Suppressor macrophage treated with lipopolysaccharide for 1 hour (primary cell): ENCODE data around the gene PPIF.
"Not testable (repeated sequence)": the region's sequence is repeated elsewhere in the genome, so short reads cannot be mapped to it uniquely, and the experiment has no call there.

ENCODE experiments used
- DNase-seq, 3 donors: peaks; one replicate each; pipeline ENCODE4 v3.0.0-alpha.2; 2020 to 2022

PPIF gene

DNA sequence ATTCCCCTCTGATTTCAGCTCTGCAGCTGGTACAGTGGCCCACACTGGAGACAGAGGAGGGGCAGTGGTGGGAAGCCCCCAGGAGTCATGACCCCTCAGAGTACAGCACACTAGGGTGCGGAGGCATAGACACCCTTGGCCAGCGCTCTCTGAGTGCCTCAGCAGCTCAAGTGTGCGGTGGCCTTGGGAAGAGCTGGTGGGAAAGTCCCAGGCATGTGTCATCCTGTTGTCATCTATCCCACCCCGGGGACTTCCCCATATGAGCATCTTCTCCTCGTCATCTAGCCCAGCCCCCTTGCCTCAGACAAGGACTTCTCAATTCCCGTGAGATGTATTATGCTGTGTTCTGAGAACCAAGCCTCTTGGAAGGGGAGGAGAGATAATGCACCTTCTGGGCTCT is 15.6 kb upstream of the PPIF start:
- peak; percentile 97 to 99 (median 98) for DNase-seq

DNA sequence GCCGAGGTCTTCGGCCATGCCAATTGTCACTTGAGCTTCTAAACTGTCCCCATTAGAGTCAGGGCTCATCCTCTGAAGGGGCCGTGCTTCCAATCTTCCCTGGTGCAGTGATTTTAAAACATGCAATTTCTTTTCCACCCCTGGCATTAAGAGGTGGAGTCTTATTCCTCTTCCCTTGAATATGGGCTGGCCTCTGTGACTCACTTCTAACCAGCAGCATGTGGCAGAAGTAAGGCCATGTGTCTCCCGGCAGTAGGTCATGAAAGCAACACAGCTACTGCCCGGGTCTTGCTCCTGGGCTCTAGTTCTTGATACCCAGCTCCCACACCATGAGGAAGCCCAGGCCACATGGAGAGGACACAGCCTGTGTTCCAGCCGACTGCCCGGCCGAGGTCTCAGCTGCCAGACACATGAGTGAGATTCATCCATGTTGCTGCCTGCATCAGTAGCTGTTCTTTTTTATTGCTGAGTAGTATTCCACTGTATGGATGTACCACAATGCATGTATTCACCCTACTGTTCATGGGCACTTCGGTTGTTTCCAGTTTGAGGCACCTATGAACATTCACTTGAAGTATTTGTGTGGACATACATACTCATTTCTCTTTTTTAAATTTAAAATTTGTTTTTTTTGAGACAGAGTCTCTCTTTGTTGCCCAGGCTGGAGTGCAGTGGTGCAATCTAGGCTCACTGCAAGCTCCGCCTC is 14.5 kb upstream of the PPIF start:
- not testable (repeated sequence) for DNase-seq

DNA sequence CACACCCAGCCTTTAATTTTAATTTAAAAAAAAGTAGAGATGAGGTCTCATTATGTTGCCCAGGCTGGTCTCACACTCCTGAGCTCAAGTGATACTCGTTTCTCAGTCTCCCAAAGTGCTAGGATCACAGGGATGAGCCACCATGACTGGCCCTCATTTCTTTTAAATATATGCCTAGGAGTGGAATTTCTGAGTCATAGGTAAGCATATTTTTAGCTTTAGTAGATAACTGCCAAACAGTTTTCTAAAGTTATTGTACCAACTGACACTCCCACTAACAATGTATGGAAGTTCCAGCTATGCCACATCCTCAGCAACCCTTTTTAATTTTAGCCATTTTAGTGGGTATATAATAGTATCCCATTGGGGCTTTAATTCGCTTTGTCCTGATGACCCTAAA is 13.8 kb upstream of the PPIF start:
- peak in 1 of 3 donors; percentile 62 for DNase-seq

DNA sequence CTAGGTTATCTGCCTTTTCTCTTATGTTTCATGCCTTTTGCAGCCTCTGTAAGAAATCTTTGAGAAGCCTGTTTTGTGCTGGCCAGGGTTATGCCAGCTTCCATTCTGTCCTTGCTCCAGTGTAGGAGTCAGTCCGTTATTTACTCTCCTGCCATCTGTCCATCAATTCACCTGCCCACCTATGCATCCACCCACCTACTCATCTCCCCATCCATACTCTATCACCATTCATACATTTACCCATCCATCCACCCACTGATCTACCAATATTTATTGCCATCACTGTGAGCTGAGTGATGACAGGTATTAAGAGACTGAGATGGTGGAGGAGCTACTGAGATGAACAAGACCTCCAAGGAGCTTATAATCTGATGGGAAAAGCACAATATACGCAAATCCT is 12.7 kb upstream of the PPIF start:
- no peak for DNase-seq

GRCh38 chr10:79335094-79335469 is 12.2 kb upstream of the PPIF start:
- no peak for DNase-seq

- DNase-seq = no peak
Measured at GRCh38 chr10:79335470-79336235, 11.6 kb upstream of the PPIF start.

DNA sequence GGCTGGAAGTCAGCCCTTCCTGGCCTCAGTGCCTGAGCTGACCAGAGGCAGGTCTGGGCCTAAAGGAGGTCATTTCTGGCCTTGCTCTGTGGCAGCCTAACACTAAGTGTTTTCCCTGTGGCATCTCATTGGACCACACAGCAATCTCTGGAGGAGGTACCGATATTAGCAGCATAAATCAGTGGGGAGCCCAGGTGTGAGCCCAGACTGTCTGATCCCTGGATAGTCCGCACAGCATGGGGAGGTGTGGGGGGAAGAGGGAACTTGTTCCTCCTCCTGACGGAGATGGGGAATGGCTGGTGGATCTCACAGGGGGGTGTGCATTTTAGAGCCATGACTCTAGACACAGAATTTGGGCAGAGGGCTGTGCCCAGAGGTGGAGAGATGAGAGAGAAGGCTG is 11.0 kb upstream of the PPIF start:
- DNase-seq = no peak

DNA sequence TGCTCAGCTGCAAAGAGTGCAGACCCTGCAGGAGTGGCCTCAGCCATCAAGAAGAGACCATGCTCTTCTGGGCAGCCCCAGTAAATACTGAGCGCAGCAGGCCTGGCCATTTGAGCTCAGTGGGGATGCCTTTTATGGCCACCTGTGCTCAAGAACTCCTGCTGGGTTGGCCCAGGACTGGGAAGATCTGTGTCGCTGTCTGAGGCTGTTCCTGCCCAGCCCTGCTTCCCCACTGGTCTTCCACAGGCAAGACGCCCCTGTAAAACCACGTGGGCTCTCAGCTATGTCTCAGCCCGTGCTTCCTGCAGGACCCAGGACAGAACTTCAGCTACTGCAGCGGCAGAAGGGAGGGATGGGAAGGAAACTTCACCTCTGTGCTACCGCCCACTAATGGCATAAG is 10.5 kb upstream of the PPIF start:
- DNase-seq = no peak

- not testable (repeated sequence) for DNase-seq
Measured at GRCh38 chr10:79337783-79338469, 9.3 kb upstream of the PPIF start.

- DNase-seq = no peak
Measured at GRCh38 chr10:79339266-79339665, 8.0 kb upstream of the PPIF start.

DNA sequence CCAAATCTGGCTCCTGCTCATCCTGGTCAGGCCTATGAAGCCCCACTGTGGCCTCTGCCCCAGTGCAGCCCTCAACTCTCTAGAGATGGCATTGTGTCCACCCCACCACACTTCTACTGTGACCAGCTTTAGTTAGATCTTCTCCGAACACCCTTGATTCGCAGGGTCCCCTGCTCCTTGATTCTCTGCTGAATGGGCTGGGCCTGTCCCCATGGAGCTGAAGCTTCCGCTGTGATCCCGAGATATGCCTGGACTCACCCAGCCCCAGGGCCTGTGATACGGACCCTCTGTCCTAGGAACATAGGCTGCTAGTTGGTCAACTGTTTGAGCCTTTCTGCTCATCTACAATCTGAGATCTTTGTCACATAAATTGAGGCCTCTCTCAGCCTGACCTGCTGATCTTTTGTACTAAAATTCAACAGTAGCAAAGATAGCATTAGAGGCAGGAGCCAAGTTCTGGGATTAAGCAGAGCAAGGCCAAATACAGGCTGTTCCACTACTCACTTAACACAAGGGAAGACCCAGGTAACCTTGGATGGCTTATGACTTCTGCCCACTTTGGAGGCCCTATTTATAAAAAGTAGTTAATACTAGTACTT is 6.5 kb upstream of the PPIF start:
- DNase-seq = no peak

DNA sequence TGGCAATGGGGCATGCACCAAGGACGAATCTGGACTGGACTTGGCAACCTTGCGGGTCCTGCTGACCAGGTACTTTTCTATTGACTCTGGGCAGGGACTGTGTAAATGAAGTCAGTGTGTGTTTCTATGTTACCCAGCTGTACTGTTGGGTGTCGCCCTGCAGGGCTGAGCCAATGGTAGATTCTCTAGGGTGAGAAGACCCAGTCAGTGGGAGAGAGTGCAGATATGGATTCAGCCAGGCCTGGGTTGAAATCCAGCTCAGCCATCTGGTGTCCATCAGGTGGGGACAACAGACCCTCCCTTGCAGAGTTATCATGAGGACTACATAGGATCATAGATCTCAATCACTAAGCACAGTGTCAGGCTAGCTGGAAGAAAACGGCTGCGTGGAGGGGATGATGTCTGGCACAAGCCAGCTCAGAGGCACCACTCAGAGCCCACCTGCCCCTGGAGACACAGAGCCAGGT is 4.9 kb upstream of the PPIF start:
- no peak for DNase-seq

DNA sequence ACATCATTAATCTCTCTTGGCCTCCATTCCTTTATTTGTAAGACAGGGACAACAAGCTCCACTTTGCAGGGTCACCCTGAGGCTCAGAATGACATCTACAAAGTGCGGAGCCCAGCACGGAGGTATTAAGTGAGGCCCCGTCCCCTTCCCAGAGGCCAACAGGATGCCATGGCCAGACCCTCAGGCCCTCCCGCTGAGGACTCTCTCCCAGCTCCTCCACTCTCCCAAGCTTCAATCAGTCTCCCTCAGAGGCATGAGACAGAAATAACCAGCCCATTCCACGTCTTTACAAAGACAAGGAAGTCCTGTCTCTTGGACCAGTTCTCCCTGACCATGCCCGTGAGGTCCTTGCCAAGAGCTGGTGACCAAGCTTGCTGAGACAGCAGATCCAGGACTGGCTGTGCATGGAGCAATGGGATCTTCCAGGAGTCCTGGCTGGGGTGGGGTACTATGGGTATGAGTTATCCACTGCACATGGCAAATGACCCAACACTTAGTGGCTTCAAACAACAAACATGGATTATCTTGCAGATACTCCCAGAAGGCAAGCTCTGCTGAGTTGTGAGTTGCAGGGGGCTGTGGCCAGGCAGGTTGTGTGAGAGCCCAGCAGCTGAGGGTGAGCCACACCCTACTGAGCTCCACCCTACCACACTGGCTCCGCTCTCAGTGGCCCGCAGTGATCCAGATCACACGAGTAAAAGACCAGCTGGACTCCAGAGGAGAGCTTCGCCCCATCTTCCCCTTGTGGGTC is 4.3 kb upstream of the PPIF start:
- peak in 2 of 3 donors; percentile 39 to 42 for DNase-seq

GRCh38 chr10:79344502-79345195 is 2.6 kb upstream of the PPIF start:
- DNase-seq = peak; percentile 36 to 53 (median 51)

DNA sequence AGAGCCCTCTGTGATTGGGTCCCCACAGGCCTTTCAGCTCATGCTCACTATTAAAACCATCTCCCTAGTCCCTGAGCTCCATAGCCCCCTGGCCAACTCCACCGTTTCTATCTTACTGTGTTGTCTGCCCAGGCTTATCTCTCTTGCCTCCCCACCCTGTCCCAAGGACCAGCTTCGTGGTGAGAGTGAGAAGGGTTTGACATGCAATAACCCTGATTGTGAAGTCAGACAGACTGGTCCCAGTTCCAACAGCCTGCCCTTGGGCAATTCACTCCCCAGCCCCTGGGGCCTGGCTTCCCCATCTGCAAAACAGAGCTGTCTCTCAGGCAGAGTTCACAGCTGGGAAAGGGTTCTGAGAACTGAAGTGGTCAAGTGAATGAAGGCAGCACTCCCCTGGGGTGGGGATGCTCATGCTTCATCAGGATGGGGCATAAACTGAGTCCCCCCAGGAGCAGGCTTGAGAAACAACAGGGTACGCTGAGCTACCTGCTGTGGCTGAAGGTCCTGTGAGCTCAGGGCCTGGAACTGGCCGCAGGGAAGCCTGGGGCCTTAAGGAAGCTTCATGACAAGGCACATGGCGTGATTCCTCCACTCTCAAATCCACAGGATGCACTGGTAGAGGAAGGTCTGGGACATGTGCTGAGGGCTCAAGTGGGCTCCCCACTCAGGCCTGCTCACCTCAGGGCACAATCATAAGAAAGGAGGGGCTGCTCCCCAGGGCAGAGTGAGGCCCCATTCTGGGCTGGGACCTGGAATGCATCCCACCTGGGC is 1.8 kb upstream of the PPIF start:
- DNase-seq = peak; percentile 33 to 47 (median 37)

DNA sequence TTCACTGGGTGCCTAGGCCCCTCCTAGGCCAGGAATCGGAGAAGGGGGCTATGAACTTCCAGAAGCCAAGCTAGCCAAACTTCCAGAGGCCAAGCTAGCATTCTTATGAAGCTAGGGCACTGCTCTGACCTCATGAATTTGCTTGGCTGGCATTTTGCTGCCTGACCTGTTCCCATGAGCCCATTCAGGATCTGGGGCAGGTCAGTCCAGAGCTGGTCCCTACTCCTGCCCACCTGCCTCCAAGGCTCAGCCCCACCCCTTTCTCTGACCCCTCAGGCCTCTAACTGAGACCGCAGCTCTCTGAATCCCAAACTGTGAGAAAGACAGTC is 1.3 kb upstream of the PPIF start:
- no peak for DNase-seq

GRCh38 chr10:79346388-79347225 is 662 bp upstream of the PPIF start:
- no peak for DNase-seq

DNA sequence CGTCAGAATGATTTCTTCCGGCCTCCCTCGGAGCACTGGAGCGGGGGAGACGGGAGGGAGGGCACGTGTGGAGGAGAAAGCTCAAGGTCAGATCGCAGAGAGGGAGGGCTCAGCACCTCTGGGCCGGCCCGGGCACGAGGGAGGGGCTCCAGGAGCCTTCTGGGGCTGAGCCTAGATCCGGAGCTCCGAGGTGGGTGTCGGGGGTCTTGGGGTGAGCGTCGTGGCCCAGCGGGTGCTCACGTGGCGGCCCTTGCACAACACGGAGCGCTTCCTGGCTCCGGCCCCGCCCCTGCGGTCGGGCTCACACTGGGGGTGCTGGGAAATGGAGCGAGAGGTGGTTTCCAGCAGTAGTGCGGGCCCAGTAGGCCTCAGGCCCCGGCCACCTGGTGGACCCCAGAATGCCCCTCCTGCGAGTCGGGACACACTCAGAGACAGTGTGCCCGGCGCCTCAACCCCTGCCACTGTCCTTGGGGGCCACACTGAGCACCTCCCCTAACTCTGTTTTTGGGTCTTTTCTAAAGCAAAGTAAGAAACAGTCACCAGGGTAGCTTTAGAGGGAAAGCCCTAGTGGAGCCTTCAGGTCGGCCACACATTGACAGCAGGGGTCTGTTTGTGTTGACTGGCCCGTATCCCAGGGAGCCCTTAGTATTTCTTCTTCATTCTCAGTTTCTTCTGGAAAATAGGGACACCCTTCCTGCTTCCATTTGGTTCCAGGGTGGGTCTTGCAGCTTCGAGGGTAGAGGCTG is 798 bp downstream of the PPIF start:
- peak; percentile 82 to 91 (median 83) for DNase-seq

GRCh38 chr10:79348640-79348988 is 1.3 kb downstream of the PPIF start:
- DNase-seq = no peak

GRCh38 chr10:79349072-79349491 is 1.8 kb downstream of the PPIF start:
- no peak for DNase-seq
